ENCODE measurements around the gene ADAMTS5.

DNA sequence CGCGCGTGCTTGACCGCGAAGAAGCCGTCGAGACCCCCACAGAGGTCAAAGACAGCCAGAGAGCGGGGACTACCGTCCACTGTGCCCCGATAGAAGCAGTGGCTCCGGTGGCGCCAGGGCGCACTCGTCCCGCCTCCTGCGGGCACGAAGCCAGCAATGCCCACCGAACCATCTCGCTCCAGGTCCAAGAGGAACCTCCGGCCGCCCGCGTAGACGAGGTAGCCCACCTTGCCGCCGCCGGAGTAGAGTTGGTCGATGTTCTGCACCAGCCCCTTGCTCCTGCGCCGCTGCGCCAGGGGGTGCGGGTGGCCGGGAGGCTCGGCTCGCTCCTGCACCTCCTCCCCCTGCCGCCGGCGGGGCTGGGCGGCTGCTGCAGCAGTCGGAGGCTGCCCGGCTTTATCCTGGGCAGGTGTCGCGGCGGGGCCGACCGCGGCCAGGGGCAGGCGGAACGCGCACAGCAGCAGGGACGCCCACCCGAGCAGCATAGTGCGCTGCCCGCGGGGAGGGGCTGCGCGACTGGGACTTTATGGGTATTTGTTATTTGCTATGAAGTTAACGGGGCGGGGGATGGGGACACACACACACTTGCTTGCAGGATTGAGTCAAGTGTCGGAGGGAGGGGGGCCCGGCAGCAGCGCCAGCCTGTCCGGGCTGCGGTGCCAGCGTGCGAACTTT, 844 bp downstream of the ADAMTS5 start:
- TF ChIP-seq EZH2 (IDR thresholded peaks at IDR 0.05; ENCODE audit: borderline replicate concordance, low read depth, low read length, severe bottlenecking), result no peak
- TF ChIP-seq, protein P1, sequence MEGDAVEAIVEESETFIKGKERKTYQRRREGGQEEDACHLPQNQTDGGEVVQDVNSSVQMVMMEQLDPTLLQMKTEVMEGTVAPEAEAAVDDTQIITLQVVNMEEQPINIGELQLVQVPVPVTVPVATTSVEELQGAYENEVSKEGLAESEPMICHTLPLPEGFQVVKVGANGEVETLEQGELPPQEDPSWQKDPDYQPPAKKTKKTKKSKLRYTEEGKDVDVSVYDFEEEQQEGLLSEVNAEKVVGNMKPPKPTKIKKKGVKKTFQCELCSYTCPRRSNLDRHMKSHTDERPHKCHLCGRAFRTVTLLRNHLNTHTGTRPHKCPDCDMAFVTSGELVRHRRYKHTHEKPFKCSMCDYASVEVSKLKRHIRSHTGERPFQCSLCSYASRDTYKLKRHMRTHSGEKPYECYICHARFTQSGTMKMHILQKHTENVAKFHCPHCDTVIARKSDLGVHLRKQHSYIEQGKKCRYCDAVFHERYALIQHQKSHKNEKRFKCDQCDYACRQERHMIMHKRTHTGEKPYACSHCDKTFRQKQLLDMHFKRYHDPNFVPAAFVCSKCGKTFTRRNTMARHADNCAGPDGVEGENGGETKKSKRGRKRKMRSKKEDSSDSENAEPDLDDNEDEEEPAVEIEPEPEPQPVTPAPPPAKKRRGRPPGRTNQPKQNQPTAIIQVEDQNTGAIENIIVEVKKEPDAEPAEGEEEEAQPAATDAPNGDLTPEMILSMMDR (IDR thresholded peaks at IDR 0.05; ENCODE audit: borderline replicate concordance, extremely low read depth, low read length, poor library complexity, severe bottlenecking), result no peak

Measured in DND-41 (cell line).